ENCODE results near the gene HRH3. TPM values are rescaled to one million over a fixed set of nuclear protein-coding genes. Genes with fewer than 3 reads are reported as not detected.

The HRH3 gene
- total and polyA plus RNA-seq, 2 donors (not counting 1 experiment from before 2014, with no cell fraction given): not detected

DNA sequence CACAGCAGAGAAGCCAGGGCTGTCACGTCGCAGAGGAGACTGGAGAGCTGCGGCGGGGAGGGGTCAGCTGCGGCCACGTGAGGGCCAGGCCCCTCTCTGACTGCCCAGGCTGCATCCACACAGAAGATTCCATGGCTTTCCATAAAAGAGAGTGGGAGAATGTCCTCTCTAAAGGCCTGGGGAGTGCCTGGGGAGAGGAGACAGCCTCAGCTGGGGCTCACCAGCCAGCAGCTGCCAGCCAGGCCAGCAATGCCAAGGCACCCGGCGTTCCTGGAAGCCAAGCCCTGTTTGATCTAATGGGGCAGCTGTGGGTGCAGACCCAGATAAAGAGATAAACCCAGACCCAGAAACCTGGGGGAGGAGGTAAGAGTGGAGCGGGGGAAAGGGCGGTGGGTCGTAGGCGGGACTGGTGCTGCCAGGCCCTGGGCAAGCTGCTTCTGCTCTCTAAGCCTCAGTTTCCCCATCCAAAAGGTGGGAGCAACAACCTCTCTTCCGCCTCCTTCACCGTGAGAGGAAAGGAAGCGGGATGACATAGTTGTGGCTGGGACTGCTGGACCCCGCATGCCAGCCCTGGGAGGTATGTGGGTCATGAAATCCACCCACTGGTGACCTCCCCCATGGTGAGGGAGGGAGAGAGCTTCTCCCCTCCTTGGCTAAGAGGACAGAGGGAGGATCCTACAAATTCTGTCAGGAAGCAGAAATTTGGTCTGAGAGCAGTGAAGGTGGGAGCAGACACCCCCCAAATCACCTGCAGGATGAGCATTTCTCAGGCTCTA is 15.1 kb upstream of the HRH3 start:
- Histone ChIP-seq H3K4me1 (ENCODE audit: control insufficient read depth in 2 of 2, insufficient read depth in 2 of 2, low read length in 2 of 2) (peaks cover 16 to 22% of the 10 kb centered on the region in 2 donors), H2AFZ (ENCODE audit: insufficient read depth, low read depth, low read length, poor library complexity, severe bottlenecking) (no peak overlapping the region), H3K27me3 (replicated peaks in 1 of 4; ENCODE audit: control extremely low read depth in 1 of 4, control insufficient read depth in 3 of 4, insufficient read depth in 4 of 4, low read length in 3 of 4) (peaks cover 0 to 17% (median 1%) of the 10 kb centered on the region in 4 experiments), H4K20me1 (ENCODE audit: control insufficient read depth, insufficient read depth, low read length, poor library complexity, severe bottlenecking) (peaks cover 15% of the 10 kb centered on the region), H3K9ac (ENCODE audit: low read length) (no peak overlapping the region), H3K9me3 (ENCODE audit: control extremely low read depth in 1 of 3, control insufficient read depth in 2 of 3, insufficient read depth in 1 of 3, low read length in 2 of 3) (peaks cover 0 to 23% (median 5%) of the 10 kb centered on the region in 3 donors), H3K4me2 (replicated peaks; ENCODE audit: low read depth, low read length, poor library complexity, severe bottlenecking) (no peak overlapping the region), H3K36me3 (replicated peaks in 1 of 2; ENCODE audit: control extremely low read depth in 1 of 2, control insufficient read depth in 1 of 2, extremely low read depth in 1 of 2, insufficient read depth in 2 of 2, low read length in 1 of 2) (no peaks in the 10 kb centered on the region), H3K79me2 (ENCODE audit: control insufficient read depth, insufficient read depth, low read length) (peaks cover 30% of the 10 kb centered on the region), H3K4me3 (ENCODE audit: control extremely low read depth in 1 of 5, extremely low read depth in 1 of 5, insufficient read depth in 1 of 5, low read depth in 2 of 5, low read length in 4 of 5) (no peak overlapping the region), H3K27ac (ENCODE audit: low read length in 2 of 2) (no peak overlapping the region)
- H3K27ac Mint-ChIP-seq: no peak overlapping the region
- CTCF ChIA-PET: no interaction called here
- no peak overlapping the region for H3K4me3 Mint-ChIP-seq
- POLR2A ChIA-PET: no interaction called here
- no peak for ATAC-seq (ENCODE audit: low read depth)
- intact Hi-C loops (cut with micrococcal nuclease): loop anchor here (5.0 kb wide), 2 partner anchors 557 to 717 kb away; partner anchors contain the start of gene SLC17A9
- DNase-seq: no peak
- H3K27me3 Mint-ChIP-seq: peaks cover 7% of the 10 kb centered on the region
- peaks cover 19% of the 10 kb centered on the region for H3K4me1 Mint-ChIP-seq
- TF ChIP-seq EZH2 (IDR thresholded peaks at IDR 0.05; ENCODE audit: borderline replicate concordance, insufficient read depth, low read depth, low read length, poor library complexity, severe bottlenecking) (no peak), CTCF (IDR thresholded peaks at IDR 0.05) (no peak)
- WGBS (ENCODE audit: insufficient coverage): 80% methylated on average over 7 of the region's 16 CpGs
- H3K9me3 Mint-ChIP-seq (ENCODE audit: insufficient read depth): no peaks in the 10 kb centered on the region

DNA sequence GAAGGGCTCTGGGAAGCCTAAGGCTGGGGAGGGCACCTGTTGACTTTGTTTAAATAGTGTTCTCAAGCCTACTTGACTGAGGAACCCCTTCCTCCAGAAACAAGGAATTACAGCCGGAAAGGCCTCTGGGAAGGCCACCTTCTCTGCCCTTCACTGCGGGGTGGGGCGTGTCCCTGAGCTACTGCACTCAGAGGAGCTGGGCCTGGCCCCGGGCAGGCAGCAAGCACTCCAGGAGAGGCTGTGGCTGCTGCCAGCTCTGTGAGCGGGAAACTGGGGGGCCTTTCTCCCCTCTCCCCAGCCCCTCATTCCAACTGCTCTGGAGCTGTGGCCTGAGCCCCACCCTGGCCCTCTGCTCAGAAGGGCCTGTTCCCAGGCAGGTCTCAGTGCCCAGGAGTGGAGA is 14.3 kb upstream of the HRH3 start:
- Histone ChIP-seq H2AFZ (ENCODE audit: insufficient read depth, low read depth, low read length, poor library complexity, severe bottlenecking) (no peak overlapping the region), H3K4me1 (ENCODE audit: control insufficient read depth in 2 of 2, insufficient read depth in 2 of 2, low read length in 2 of 2) (peaks cover 10 to 14% of the 10 kb centered on the region in 2 donors), H3K79me2 (ENCODE audit: control insufficient read depth, insufficient read depth, low read length) (peaks cover 22% of the 10 kb centered on the region), H3K9ac (ENCODE audit: low read length) (no peak overlapping the region), H3K27me3 (replicated peaks in 1 of 4; ENCODE audit: control extremely low read depth in 1 of 4, control insufficient read depth in 3 of 4, insufficient read depth in 4 of 4, low read length in 3 of 4) (peaks cover 0 to 17% (median 1%) of the 10 kb centered on the region in 4 experiments), H3K4me3 (ENCODE audit: control extremely low read depth in 1 of 5, extremely low read depth in 1 of 5, insufficient read depth in 1 of 5, low read depth in 2 of 5, low read length in 4 of 5) (no peak overlapping the region), H4K20me1 (ENCODE audit: control insufficient read depth, insufficient read depth, low read length, poor library complexity, severe bottlenecking) (peaks cover 6% of the 10 kb centered on the region), H3K4me2 (replicated peaks; ENCODE audit: low read depth, low read length, poor library complexity, severe bottlenecking) (no peak overlapping the region), H3K27ac (ENCODE audit: low read length in 2 of 2) (no peak overlapping the region), H3K36me3 (replicated peaks in 1 of 2; ENCODE audit: control extremely low read depth in 1 of 2, control insufficient read depth in 1 of 2, extremely low read depth in 1 of 2, insufficient read depth in 2 of 2, low read length in 1 of 2) (no peaks in the 10 kb centered on the region), H3K9me3 (ENCODE audit: control extremely low read depth in 1 of 3, control insufficient read depth in 2 of 3, insufficient read depth in 1 of 3, low read length in 2 of 3) (peaks cover 0 to 23% (median 5%) of the 10 kb centered on the region in 3 donors)
- Mint-ChIP-seq H3K9me3 (ENCODE audit: insufficient read depth) (no peaks in the 10 kb centered on the region), H3K4me3 (no peak overlapping the region), H3K4me1 (peaks cover 13% of the 10 kb centered on the region), H3K27me3 (peaks cover 7% of the 10 kb centered on the region), H3K27ac (no peak overlapping the region)
- intact Hi-C loops (cut with micrococcal nuclease): no loop called here
- TF ChIP-seq CTCF (IDR thresholded peaks at IDR 0.05): no peak
- TF ChIP-seq EZH2 (IDR thresholded peaks at IDR 0.05; ENCODE audit: borderline replicate concordance, insufficient read depth, low read depth, low read length, poor library complexity, severe bottlenecking): no peak
- no peak for DNase-seq
- ChIA-PET POLR2A (no interaction called here), CTCF (no interaction called here)
- ATAC-seq (ENCODE audit: low read depth): no peak
- WGBS (ENCODE audit: insufficient coverage): 94% methylated on average over 4 of the region's 5 CpGs

Measured in B cell (primary cell).